OCI-LY7 (cell line): Measurements from ENCODE around the gene MPP7. TPM values are rescaled to one million over a fixed set of nuclear protein-coding genes. Genes with fewer than 3 reads are reported as not detected.
"Not testable (repeated sequence)": the region's sequence is repeated elsewhere in the genome, so short reads cannot be mapped to it uniquely, and the experiment has no call there.

Source experiments
- BruUV-seq: library from RNA; stranded (reverse); fragments of 400-500 nt; replicated peaks from 2 replicates; lab custom pipeline; 2021; lab: Mats Ljungman, UMichigan
- CTCF ChIA-PET: fragments of 300-600 bp; sonication (Branson Sonifier 250); formaldehyde crosslinking; loops from one replicate; lab custom pipeline; 2022; ENCODE audit warnings: antibody characterized with exemption; ENCODE audit not compliant: unreplicated experiment; lab: Charles Lee
- POLR2A ChIA-PET: fragments of 300-600 bp; sonication (Branson Sonifier 250); formaldehyde crosslinking; loops from one replicate; lab custom pipeline; 2022; ENCODE audit warnings: antibody characterized with exemption; lab: Charles Lee
- DNase-seq: peaks from one replicate; pipeline ENCODE4 v3.0.0-alpha.2; 2015; ENCODE audit warnings: low spot score
- H2AFZ ChIP-seq: fragments of 200-600 bp; sonication (generic), shearing (Covaris generic); 2 replicates; pipeline ENCODE4 v1.6.1; 2014; ENCODE audit warnings: mild to moderate bottlenecking, antibody characterized with exemption, low read length, moderate library complexity
- H3K27ac ChIP-seq: fragments of 200-600 bp; sonication (generic); 2 replicates; pipeline ENCODE4 v1.5.1; 2014; ENCODE audit warnings: mixed run types, low read depth, mild to moderate bottlenecking, moderate library complexity, low read length, inconsistent platforms; ENCODE audit not compliant: poor library complexity, severe bottlenecking
- H3K36me3 ChIP-seq: fragments of 200-600 bp; sonication (generic); 2 replicates; pipeline ENCODE4 v1.6.1; 2014; ENCODE audit warnings: mild to moderate bottlenecking, antibody characterized with exemption, low read length, moderate library complexity, mixed read lengths; ENCODE audit not compliant: insufficient read depth
- H3K4me1 ChIP-seq: fragments of 200-600 bp; sonication (generic); 2 replicates; pipeline ENCODE4 v1.5.1; 2014; ENCODE audit warnings: mild to moderate bottlenecking, low read length; ENCODE audit not compliant: insufficient read depth, poor library complexity, severe bottlenecking
- H3K4me2 ChIP-seq: fragments of 200-600 bp; sonication (generic); 2 replicates; pipeline ENCODE4 v1.6.1; 2014; ENCODE audit warnings: mild to moderate bottlenecking, low read length
- H3K4me3 ChIP-seq: fragments of 200-600 bp; sonication (generic); 2 replicates; pipeline ENCODE4 v1.5.1; 2014; ENCODE audit warnings: mild to moderate bottlenecking, low read depth, low read length; ENCODE audit not compliant: poor library complexity, severe bottlenecking
- H3K79me2 ChIP-seq: fragments of 200-600 bp; sonication (generic); 2 replicates; pipeline ENCODE4 v1.6.1; 2016; ENCODE audit warnings: low read depth, mild to moderate bottlenecking, low read length, moderate library complexity, mixed read lengths; ENCODE audit not compliant: insufficient read depth
- H3K9me2 ChIP-seq: fragments of 200-600 bp; sonication (generic); 2 replicates; pipeline ENCODE4 v1.6.1; 2016; ENCODE audit warnings: mild to moderate bottlenecking, low read length, mixed read lengths; ENCODE audit not compliant: insufficient read depth
- H3K9me3 ChIP-seq: fragments of 200-600 bp; sonication (generic); 2 replicates; pipeline ENCODE4 v1.6.1; 2014; ENCODE audit warnings: mild to moderate bottlenecking, mixed run types, low read length, mixed read lengths
- H4K20me1 ChIP-seq: fragments of 200-600 bp; sonication (generic); 2 replicates; pipeline ENCODE4 v1.6.1; 2014; ENCODE audit warnings: mild to moderate bottlenecking, antibody characterized with exemption, low read length, moderate library complexity, mixed read lengths; ENCODE audit not compliant: insufficient read depth
- CTCF ChIP-seq: fragments of 200-600 bp; sonication (generic); conservative IDR thresholded peaks from 2 replicates; pipeline ENCODE4 v1.5.1; 2014; ENCODE audit warnings: mild to moderate bottlenecking, antibody characterized with exemption, low read length, moderate library complexity, mixed read lengths
- EZH2phosphoT487 ChIP-seq: fragments of 200-600 bp; sonication (generic); IDR thresholded peaks from 2 replicates; pipeline ENCODE4 v1.6.1; 2018; ENCODE audit warnings: low read depth, borderline replicate concordance, mild to moderate bottlenecking, mixed run types, antibody characterized with exemption, low read length, moderate library complexity, mixed read lengths
- intact Hi-C: fragments of 100-400 bp; cut with micrococcal nuclease; formaldehyde crosslinking; loops from one replicate; pipeline ENCODE4 v1.10.0; 2022; ENCODE audit not compliant: unreplicated experiment
- total RNA-seq, 2 experiments: library from RNA; depleted of rRNA in 1 of 2; stranded (reverse); fragments of >200 nt in 1 of 2; shearing (Covaris generic) in 1 of 2; gene quantifications; 2 replicates each; pipeline ENCODE4 v1.2.3, GENCODE V29; 2014 to 2022

MPP7 gene
- total RNA-seq, 2 experiments from 2014 or later = 15.0 to 19.6 TPM

- TF ChIP-seq EZH2phosphoT487 (no peak), CTCF (no peak)
- H2AFZ ChIP-seq = no peak overlapping the region
- no TSS peak for BruUV-seq
- ChIA-PET POLR2A (interaction anchor here (1.1 to 2.5 kb wide), 3 partner anchors 11 to 24 kb away, joined by 3 to 9 read pairs (median 5); no protein-coding TSS in a partner anchor), CTCF (interaction anchor here (0.7 to 1.5 kb wide), 2 partner anchors 10 kb away, joined by 3 to 5 read pairs; no protein-coding TSS in a partner anchor)
- H4K20me1 ChIP-seq = no peaks in the 10 kb centered on the region
- peaks cover 20% of the 10 kb centered on the region; the same call in 1 of the 2 replicates for H3K9me3 ChIP-seq
- peaks cover 14% of the 10 kb centered on the region for H3K4me1 ChIP-seq
- H3K27ac ChIP-seq = no peak overlapping the region
- intact Hi-C loops = no loop called here
- no peaks in the 10 kb centered on the region for H3K36me3 ChIP-seq
- H3K9me2 ChIP-seq = no peaks in the 10 kb centered on the region
- no peak overlapping the region for H3K4me3 ChIP-seq
- no peak overlapping the region for H3K4me2 ChIP-seq
- DNase-seq = no peak
- H3K79me2 ChIP-seq = no peaks in the 10 kb centered on the region
Measured at GRCh38 chr10:28343987-28344895, 41.4 kb upstream of the MPP7 start.

GRCh38 chr10:28343252-28343651, 40.4 kb upstream of the MPP7 start:
- ChIA-PET CTCF (interaction anchor here (1.5 kb wide), 1 partner anchor 9 kb away, joined by 5 read pairs; no protein-coding TSS in a partner anchor), POLR2A (interaction anchor here (0.7 to 2.5 kb wide), 3 partner anchors 12 to 449 kb away, joined by 3 to 9 read pairs (median 3); no protein-coding TSS in a partner anchor)
- BruUV-seq = no TSS peak
- Histone ChIP-seq H3K4me2 (no peak overlapping the region), H3K9me3 (peaks cover 20% of the 10 kb centered on the region; the same call in 1 of the 2 replicates), H3K79me2 (no peaks in the 10 kb centered on the region), H3K27ac (no peak overlapping the region), H3K4me3 (no peak overlapping the region), H4K20me1 (no peaks in the 10 kb centered on the region), H3K4me1 (peaks cover 14% of the 10 kb centered on the region), H2AFZ (no peak overlapping the region), H3K36me3 (no peaks in the 10 kb centered on the region), H3K9me2 (no peaks in the 10 kb centered on the region)
- no peak for DNase-seq
- intact Hi-C loops = no loop called here
- TF ChIP-seq CTCF = no peak
- TF ChIP-seq EZH2phosphoT487 = no peak

- DNase-seq, H3K9me2 ChIP-seq, intact Hi-C loops, H3K4me2 ChIP-seq, BruUV-seq, CTCF ChIA-PET, H3K27ac ChIP-seq, H2AFZ ChIP-seq, H4K20me1 ChIP-seq, H3K79me2 ChIP-seq, H3K36me3 ChIP-seq, H3K4me3 ChIP-seq: not testable (repeated sequence)
- Histone ChIP-seq H3K9me3 (peaks cover 15% of the 10 kb centered on the region; the same call in 1 of the 2 replicates), H3K4me1 (peaks cover 26% of the 10 kb centered on the region)
- POLR2A ChIA-PET = interaction anchor here (2.4 kb wide), 1 partner anchor 8 kb away, joined by 11 read pairs; no protein-coding TSS in a partner anchor
Measured at GRCh38 chr10:28341679-28342078, 38.8 kb upstream of the MPP7 start.
